Kidney (tissue), 14 donors: Measurements from ENCODE around the gene CDR2. TPM values are rescaled to one million over a fixed set of nuclear protein-coding genes. Genes with fewer than 3 reads are reported as not detected.
A peak's percentile ranks its signal among the peaks of the same experiment; 100 is the strongest.

Experiments used
- DNase-seq, 5 donors: peaks; one replicate each; pipeline ENCODE4 v3.0.0-alpha.2; 2013 to 2020
- FAIRE-seq: peaks from 2 replicates; lab custom pipeline; 2012; peaks lifted over from hg19 to GRCh38; lab: Jason Lieb, UNC
- H3K27ac ChIP-seq, 2 donors: one replicate each; pipeline ENCODE4 v1.7.0; 2013; ENCODE audit warnings: low read depth in 2 of 2, low read length in 2 of 2, inconsistent platforms in 1 of 2
- H3K27me3 ChIP-seq: one replicate; pipeline ENCODE4 v1.7.1; 2013; ENCODE audit warnings: low read length, inconsistent platforms; ENCODE audit not compliant: control insufficient read depth, insufficient read depth
- H3K36me3 ChIP-seq, 3 donors: one replicate each; pipeline versions ENCODE4 v1.7.0 to v1.7.1; 2013; ENCODE audit warnings: low read length in 3 of 3, control low read depth in 1 of 3, inconsistent platforms in 1 of 3; ENCODE audit not compliant: insufficient read depth in 3 of 3, control insufficient read depth in 2 of 3
- H3K4me1 ChIP-seq, 3 donors: one replicate each; pipeline versions ENCODE4 v1.7.0 to v1.7.1; 2013; ENCODE audit warnings: low read length in 3 of 3, inconsistent platforms in 1 of 3, low read depth in 1 of 3; ENCODE audit not compliant: control insufficient read depth in 2 of 3, insufficient read depth in 2 of 3
- H3K4me3 ChIP-seq, 3 donors: one replicate each; pipeline versions ENCODE4 v1.7.0 to v1.8.1; 2013; ENCODE audit warnings: low read length in 3 of 3, control low read depth in 1 of 3, inconsistent platforms in 1 of 3
- H3K9ac ChIP-seq, 3 donors: one replicate each; pipeline versions ENCODE4 v1.7.0 to v1.7.1; 2013; ENCODE audit warnings: low read length in 3 of 3, control low read depth in 1 of 3, inconsistent platforms in 1 of 3
- H3K9me3 ChIP-seq, 3 donors: one replicate each; pipeline versions ENCODE4 v1.7.0 to v1.7.1; 2013; ENCODE audit warnings: low read length in 3 of 3, control low read depth in 1 of 3, inconsistent platforms in 1 of 3; ENCODE audit not compliant: control insufficient read depth in 2 of 3, insufficient read depth in 1 of 3
- intact Hi-C: fragments of 100-400 bp; cut with DNase I; formaldehyde crosslinking; loops from one replicate; pipeline ENCODE4 v1.11.1; 2022
- polyA plus RNA-seq: library from polyadenylated mRNA; stranded (reverse); fragments of 350-450 nt; fragmentation: Illumina TruSeq; extraction: RNeasy Lipid Tissue Mini Kit (QIAGEN cat#74804); gene quantifications from one replicate; pipeline ENCODE4 v1.2.3, GENCODE V29; 2014; ENCODE audit warnings: low read depth, low replicate concordance; ENCODE audit not compliant: insufficient read depth
- total RNA-seq: library from RNA; stranded (reverse); fragmentation: NEBNext Ultra II Directional; extraction: Animal tissue kit (Norgen Biotek cat#: 25700); gene quantifications from one replicate; pipeline ENCODE4 v1.2.1, GENCODE V29; 2021
- TF ChIP-seq, protein P1 (sequence below): IDR thresholded peaks from 3 replicates; pipeline ENCODE4 v1.5.1; 2012; ENCODE audit warnings: mild to moderate bottlenecking, moderate library complexity, borderline replicate concordance; ENCODE audit not compliant: insufficient read depth; ENCODE audit errors: extremely low read depth
- donor health status: control.
- donor health status: control.
- donor health status: control.
- donor health status: control.
- donor health status: control.
- donor health status: DM: yes; HTN: yes; CAD: no.
- donor health status: Normal renal cell carcinoma (clear cell type).

The CDR2 gene
- total and polyA plus RNA-seq, 2 donors from 2014 or later, result 14.4 to 29.6 TPM

- Histone ChIP-seq H3K36me3 (no peaks in the 10 kb centered on the region), H3K9me3 (no peaks in the 10 kb centered on the region), H3K27ac (no peak overlapping the region), H3K27me3 (no peaks in the 10 kb centered on the region), H3K4me1 (no peaks in the 10 kb centered on the region), H3K4me3 (no peak overlapping the region), H3K9ac (no peak overlapping the region)
- no peak for DNase-seq
- TF ChIP-seq, protein P1, sequence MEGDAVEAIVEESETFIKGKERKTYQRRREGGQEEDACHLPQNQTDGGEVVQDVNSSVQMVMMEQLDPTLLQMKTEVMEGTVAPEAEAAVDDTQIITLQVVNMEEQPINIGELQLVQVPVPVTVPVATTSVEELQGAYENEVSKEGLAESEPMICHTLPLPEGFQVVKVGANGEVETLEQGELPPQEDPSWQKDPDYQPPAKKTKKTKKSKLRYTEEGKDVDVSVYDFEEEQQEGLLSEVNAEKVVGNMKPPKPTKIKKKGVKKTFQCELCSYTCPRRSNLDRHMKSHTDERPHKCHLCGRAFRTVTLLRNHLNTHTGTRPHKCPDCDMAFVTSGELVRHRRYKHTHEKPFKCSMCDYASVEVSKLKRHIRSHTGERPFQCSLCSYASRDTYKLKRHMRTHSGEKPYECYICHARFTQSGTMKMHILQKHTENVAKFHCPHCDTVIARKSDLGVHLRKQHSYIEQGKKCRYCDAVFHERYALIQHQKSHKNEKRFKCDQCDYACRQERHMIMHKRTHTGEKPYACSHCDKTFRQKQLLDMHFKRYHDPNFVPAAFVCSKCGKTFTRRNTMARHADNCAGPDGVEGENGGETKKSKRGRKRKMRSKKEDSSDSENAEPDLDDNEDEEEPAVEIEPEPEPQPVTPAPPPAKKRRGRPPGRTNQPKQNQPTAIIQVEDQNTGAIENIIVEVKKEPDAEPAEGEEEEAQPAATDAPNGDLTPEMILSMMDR, result no peak
- intact Hi-C loops, result no loop called here
- no peak for FAIRE-seq
Measured at GRCh38 chr16:22394121-22394520, 19.7 kb upstream of the CDR2 start.

GRCh38 chr16:22388101-22388644 is 13.8 kb upstream of the CDR2 start:
- Histone ChIP-seq H3K9ac (no peak overlapping the region), H3K36me3 (no peaks in the 10 kb centered on the region), H3K27me3 (no peaks in the 10 kb centered on the region), H3K27ac (no peak overlapping the region), H3K9me3 (no peaks in the 10 kb centered on the region), H3K4me1 (peaks cover 0 to 2% (median 0%) of the 10 kb centered on the region in 3 donors), H3K4me3 (no peak overlapping the region)
- no peak for DNase-seq
- intact Hi-C loops, result no loop called here
- FAIRE-seq, result no peak
- TF ChIP-seq, protein P1, result no peak

DNA sequence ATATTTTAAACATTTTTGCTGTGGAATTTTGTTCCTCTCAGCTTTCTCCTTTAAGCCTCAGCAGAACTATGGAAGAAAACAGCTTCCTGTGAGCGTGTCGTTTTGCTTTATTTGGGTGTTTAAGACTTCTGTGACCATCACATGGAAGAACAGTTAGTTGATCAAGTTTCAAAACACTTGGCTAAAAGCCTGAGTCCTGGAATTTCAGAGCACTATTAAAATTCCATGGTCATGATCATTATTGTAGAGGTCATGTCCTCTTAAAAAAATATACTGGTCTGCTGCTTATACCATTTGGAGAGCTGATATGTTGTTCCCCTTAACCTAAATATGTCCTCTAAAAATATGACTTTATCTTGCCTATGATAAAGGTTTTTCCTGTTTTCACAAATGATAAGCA is 12.6 kb upstream of the CDR2 start:
- no peak overlapping the region for H3K27ac ChIP-seq
- no peak overlapping the region for H3K4me3 ChIP-seq
- no peak overlapping the region for H3K9ac ChIP-seq
- H3K9me3 ChIP-seq, result no peaks in the 10 kb centered on the region
- peaks cover 0 to 2% (median 0%) of the 10 kb centered on the region in 3 donors for H3K4me1 ChIP-seq
- DNase-seq (peak in 3 of 5 donors; percentile 11 to 84 (median 77)), FAIRE-seq (peak; percentile 45)
- H3K27me3 ChIP-seq, result no peaks in the 10 kb centered on the region
- intact Hi-C loops, result no loop called here
- no peaks in the 10 kb centered on the region for H3K36me3 ChIP-seq
- TF ChIP-seq, protein P1, result no peak

- Histone ChIP-seq H3K36me3 (no peaks in the 10 kb centered on the region), H3K4me1 (peaks cover 0 to 2% (median 0%) of the 10 kb centered on the region in 3 donors), H3K27ac (no peak overlapping the region), H3K4me3 (no peak overlapping the region), H3K27me3 (no peaks in the 10 kb centered on the region), H3K9me3 (no peaks in the 10 kb centered on the region), H3K9ac (no peak overlapping the region)
- TF ChIP-seq, protein P1, result no peak
- no peak for FAIRE-seq
- intact Hi-C loops, result no loop called here
- no peak for DNase-seq
Measured at GRCh38 chr16:22385196-22385595, 10.8 kb upstream of the CDR2 start.
